Urinary bladder (tissue), 4 donors: ENCODE results near the gene FOXJ2. TPM values are rescaled to one million over a fixed set of nuclear protein-coding genes. Genes with fewer than 3 reads are reported as not detected.
"Not testable (repeated sequence)": the region's sequence is repeated elsewhere in the genome, so short reads cannot be mapped to it uniquely, and the experiment has no call there.

Source experiments
- DNase-seq: peaks from one replicate; pipeline ENCODE4 v3.0.0-alpha.2; 2015; ENCODE audit errors: extremely low spot score
- H3K27ac ChIP-seq: one replicate; pipeline ENCODE4 v1.5.1; 2013; ENCODE audit warnings: low read depth, mild to moderate bottlenecking, moderate library complexity
- H3K36me3 ChIP-seq: one replicate; pipeline ENCODE4 v1.6.1; 2013; ENCODE audit warnings: mild to moderate bottlenecking, moderate library complexity; ENCODE audit not compliant: insufficient read depth
- H3K4me1 ChIP-seq: one replicate; pipeline ENCODE4 v1.6.1; 2013; ENCODE audit warnings: mild to moderate bottlenecking, moderate library complexity; ENCODE audit not compliant: insufficient read depth
- H3K4me3 ChIP-seq: one replicate; pipeline ENCODE4 v1.5.1; 2013; ENCODE audit warnings: low read depth, low read length
- WGBS: extraction: QIAGEN DNeasy Blood & Tissue Kit; methylation state at CpG from one replicate; pipeline ENCODE4 v1.1.7; 2013; 5-methylcytosine and 5-hydroxymethylcytosine counted together
- polyA plus RNA-seq: library from polyadenylated mRNA; stranded (reverse); fragments of 200-250 nt; gene quantifications from one replicate; pipeline ENCODE4 v1.2.3, GENCODE V29; 2013
- total RNA-seq: library from RNA; depleted of rRNA; stranded (reverse); fragments of >200 nt; gene quantifications from one replicate; pipeline ENCODE4 v1.2.3, GENCODE V29; 2014
- donor health status: healthy with polysubstance abuse.
- donor health status: healthy.

The FOXJ2 gene
- total and polyA plus RNA-seq, 2 donors: 11.2 to 21.5 TPM

DNA sequence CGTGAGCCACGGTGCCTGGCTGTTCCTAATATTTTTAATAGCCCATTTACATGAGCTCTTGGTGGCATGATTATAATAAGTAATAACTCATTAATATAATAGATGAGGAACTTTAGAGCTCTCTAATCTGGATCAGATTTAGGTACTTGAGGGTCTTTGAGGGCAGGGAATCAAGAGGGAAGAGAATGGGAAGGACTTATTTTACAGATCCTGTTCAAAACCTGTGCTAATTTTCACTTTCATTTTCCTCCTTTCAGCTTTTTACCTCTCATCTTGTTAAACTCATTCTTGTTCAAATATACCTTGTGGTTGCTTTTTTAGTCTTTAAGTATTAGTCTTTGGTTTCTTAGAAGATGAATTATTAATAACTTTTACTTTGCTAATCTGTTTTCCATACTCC, 55.1 kb downstream of the FOXJ2 start:
- 89% methylated on average over 2 of the region's 2 CpGs for WGBS
- no peak for DNase-seq
- H3K36me3 ChIP-seq: no peaks in the 10 kb centered on the region
- H3K4me1 ChIP-seq: no peaks in the 10 kb centered on the region
- no peak overlapping the region for H3K27ac ChIP-seq
- no peak overlapping the region for H3K4me3 ChIP-seq

DNA sequence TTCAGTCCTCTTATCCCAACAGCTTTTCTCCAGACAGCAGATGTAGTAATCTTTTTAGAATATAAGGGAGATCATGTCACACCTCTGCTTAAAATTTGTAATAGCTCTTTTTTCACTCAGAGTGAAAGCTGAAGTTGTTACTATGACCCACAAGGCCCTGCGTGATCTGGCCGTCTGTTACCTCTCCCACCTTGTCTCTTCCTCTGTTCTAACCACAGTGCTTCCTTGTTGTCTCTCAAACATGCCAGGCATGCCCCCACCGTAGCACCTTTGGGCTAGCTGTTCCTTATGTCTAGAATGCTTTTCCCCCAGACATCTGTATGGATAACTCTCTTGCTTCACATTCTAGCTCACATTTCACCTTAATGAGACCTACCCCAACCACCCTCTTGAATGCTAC, 56.1 kb downstream of the FOXJ2 start:
- Histone ChIP-seq H3K27ac (no peak overlapping the region), H3K4me1 (no peaks in the 10 kb centered on the region), H3K36me3 (peaks cover 6% of the 10 kb centered on the region), H3K4me3 (no peak overlapping the region)
- 68% methylated on average over 3 of the region's 3 CpGs for WGBS
- no peak for DNase-seq

GRCh38 chr12:8089277-8089676, 56.8 kb downstream of the FOXJ2 start:
- 91% methylated on average over 11 of the region's 11 CpGs for WGBS
- not testable (repeated sequence) for H3K36me3 ChIP-seq, H3K27ac ChIP-seq, H3K4me3 ChIP-seq, DNase-seq, H3K4me1 ChIP-seq

- WGBS: 88% methylated on average over 5 of the region's 5 CpGs
- Histone ChIP-seq H3K4me3 (no peak overlapping the region), H3K27ac (no peak overlapping the region), H3K4me1 (no peaks in the 10 kb centered on the region), H3K36me3 (peaks cover 6% of the 10 kb centered on the region)
- no peak for DNase-seq
Observed at GRCh38 chr12:8089716-8090115, 57.2 kb downstream of the FOXJ2 start.

DNA sequence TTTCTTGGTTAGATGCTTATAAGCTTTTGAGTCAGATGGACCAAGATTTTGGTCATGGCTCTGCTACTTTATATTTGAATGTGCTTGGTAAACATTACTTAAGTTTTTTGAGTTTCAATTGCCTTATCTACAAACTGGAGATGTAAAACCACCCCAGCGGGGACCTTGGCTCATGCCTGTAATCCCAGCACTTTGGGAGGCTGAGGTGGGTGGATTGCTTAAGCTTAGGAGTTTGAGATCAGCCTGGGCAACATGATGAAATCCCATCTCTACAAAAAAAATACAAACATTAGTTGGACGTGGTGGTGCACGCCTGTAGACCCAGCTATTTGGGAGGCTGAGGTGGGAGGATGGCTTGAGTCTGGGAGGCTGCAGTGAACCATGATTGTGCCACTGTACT, 60.8 kb downstream of the FOXJ2 start:
- H3K4me3 ChIP-seq: no peak overlapping the region
- WGBS: over 99% methylated on average over 3 of the region's 3 CpGs
- no peak for DNase-seq
- H3K36me3 ChIP-seq: peaks cover 12% of the 10 kb centered on the region
- no peaks in the 10 kb centered on the region for H3K4me1 ChIP-seq
- H3K27ac ChIP-seq: no peak overlapping the region

DNA sequence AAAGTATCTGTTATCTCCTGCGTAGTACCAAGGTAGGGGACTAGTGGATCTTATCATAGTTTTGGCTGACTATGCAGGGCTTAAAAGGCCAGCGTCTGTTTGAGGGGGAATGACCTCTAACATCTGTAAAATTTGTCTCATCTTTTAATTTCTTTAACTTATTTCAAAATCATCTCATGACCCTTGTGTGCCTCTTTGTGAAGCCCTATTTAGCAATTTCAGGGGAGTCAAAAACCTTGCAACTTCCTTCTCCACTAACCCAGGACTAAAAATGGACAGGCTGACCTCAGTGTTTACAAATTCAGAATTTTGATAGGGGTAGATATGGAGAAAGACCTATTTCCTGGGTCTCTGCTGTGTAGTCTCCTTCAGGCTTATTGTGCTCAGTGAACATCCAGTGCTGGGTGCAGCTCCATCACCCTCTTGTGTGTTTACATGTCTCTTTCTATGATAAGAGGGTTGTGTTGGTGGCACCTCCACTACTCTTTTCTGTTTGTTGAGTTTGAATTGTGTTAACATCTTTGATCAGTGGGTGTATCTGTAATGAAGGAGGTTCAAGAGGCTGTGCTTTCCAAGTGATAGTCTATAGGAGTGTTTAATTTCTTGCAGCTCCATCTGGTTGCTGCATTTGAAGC, 63.9 kb downstream of the FOXJ2 start:
- whole genome bisulfite sequencing: 74% methylated on average over 2 of the region's 2 CpGs
- no peak for DNase-seq
- Histone ChIP-seq H3K4me3 (no peak overlapping the region), H3K27ac (no peak overlapping the region), H3K4me1 (no peaks in the 10 kb centered on the region), H3K36me3 (peaks cover 12% of the 10 kb centered on the region)

DNA sequence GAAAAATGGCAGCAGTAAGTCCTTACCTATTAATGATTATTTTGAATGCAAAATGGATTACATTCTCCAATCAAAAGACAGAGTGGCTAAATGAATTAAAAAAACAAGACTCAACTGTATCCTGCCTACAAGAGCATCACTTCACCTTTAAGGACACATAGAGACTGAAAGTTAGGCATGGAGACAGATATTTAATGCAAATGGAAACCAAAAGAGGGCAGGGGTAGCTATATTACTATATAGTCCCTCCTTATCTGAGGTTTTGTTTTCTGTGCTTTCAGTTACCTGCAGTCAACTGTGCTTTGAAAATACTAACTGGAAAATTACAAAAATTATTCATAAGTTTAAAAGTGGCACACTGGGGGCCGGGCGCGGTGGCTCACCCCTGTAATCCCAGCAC, 66.7 kb downstream of the FOXJ2 start:
- H3K4me1 ChIP-seq: no peaks in the 10 kb centered on the region
- H3K36me3 ChIP-seq: peaks cover 6% of the 10 kb centered on the region

More for the DNA sequence above, 66.7 kb downstream of the FOXJ2 start:
- Histone ChIP-seq H3K27ac (no peak overlapping the region), H3K4me3 (no peak overlapping the region)
- no peak for DNase-seq
- over 99% methylated on average over 3 of the region's 3 CpGs for WGBS

Other genes starting within 250 kb of the FOXJ2 start
- 0.21 TPM for gene NANOG, start 243.3 kb upstream of the FOXJ2 start, total RNA-seq
- gene NANOG, start 243.3 kb upstream of the FOXJ2 start, polyA plus RNA-seq: not detected
- 0.32 TPM for gene SLC2A14, start 159.8 kb upstream of the FOXJ2 start, total RNA-seq
- gene SLC2A14, start 159.8 kb upstream of the FOXJ2 start, polyA plus RNA-seq: 0.25 TPM
- 76.9 TPM for gene SLC2A3, start 96.5 kb upstream of the FOXJ2 start, total RNA-seq
- gene SLC2A3, start 96.5 kb upstream of the FOXJ2 start, polyA plus RNA-seq: 21.7 TPM
- gene C3AR1, start 33.6 kb downstream of the FOXJ2 start, total RNA-seq: 7.0 TPM
- 13.3 TPM for gene C3AR1, start 33.6 kb downstream of the FOXJ2 start, polyA plus RNA-seq
- 40.9 TPM for gene NECAP1, start 49.6 kb downstream of the FOXJ2 start, total RNA-seq
- gene NECAP1, start 49.6 kb downstream of the FOXJ2 start, polyA plus RNA-seq: 19.7 TPM
- 2.1 TPM for gene CLEC4A, start 90.9 kb downstream of the FOXJ2 start, total RNA-seq
- gene CLEC4A, start 90.9 kb downstream of the FOXJ2 start, polyA plus RNA-seq: 2.6 TPM
- not detected for gene ZNF705A, start 124.3 kb downstream of the FOXJ2 start, total RNA-seq
- not detected for gene ZNF705A, start 124.3 kb downstream of the FOXJ2 start, polyA plus RNA-seq
- gene FAM90A1, start 194.9 kb downstream of the FOXJ2 start, total RNA-seq: not detected
- 0.16 TPM for gene FAM90A1, start 194.9 kb downstream of the FOXJ2 start, polyA plus RNA-seq